ENCODE results near the gene CUL2.
"Not testable (repeated sequence)": the region's sequence is repeated elsewhere in the genome, so short reads cannot be mapped to it uniquely, and the experiment has no call there.

DNA sequence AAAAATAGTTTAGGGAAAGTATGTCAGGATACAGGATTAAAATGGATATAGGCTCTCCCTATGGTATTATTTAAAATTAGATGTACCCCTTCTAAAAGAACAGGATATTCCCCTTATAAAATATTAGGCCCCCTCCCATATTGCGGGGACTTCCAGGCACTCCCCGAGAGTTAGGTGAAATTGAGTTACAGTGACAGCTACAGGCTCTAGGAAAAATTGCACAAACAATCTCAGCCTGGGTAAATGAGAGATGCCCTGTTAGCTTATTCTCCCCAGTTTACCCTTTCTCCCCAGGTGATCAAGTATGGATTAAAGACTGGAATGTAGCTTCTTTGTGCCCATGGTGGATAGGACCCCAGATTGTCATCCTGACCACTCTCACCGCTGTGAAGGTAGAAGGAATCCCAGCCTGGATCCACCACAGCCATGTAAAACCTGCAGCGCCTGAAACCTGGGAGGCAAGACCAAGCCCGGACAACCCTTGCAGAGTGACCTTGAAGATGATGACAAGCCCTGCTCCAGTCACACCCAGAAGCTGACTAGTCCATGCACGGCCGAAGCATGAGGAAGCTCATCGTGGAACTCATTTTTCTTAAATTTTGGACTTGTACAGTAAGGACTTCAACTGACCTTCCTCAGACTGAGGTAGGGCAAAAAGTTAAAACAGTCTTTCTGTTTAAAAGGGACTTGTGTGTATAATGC, 115.6 kb downstream of the CUL2 start:
- TF ChIP-seq, protein P1, sequence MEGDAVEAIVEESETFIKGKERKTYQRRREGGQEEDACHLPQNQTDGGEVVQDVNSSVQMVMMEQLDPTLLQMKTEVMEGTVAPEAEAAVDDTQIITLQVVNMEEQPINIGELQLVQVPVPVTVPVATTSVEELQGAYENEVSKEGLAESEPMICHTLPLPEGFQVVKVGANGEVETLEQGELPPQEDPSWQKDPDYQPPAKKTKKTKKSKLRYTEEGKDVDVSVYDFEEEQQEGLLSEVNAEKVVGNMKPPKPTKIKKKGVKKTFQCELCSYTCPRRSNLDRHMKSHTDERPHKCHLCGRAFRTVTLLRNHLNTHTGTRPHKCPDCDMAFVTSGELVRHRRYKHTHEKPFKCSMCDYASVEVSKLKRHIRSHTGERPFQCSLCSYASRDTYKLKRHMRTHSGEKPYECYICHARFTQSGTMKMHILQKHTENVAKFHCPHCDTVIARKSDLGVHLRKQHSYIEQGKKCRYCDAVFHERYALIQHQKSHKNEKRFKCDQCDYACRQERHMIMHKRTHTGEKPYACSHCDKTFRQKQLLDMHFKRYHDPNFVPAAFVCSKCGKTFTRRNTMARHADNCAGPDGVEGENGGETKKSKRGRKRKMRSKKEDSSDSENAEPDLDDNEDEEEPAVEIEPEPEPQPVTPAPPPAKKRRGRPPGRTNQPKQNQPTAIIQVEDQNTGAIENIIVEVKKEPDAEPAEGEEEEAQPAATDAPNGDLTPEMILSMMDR (conservative IDR thresholded peaks at IDR 0.05; ENCODE audit: low read depth, low read length) = 0 out of 2 replicates have a peak, but pooled peaks have one; percentile 2
- TF ChIP-seq POLR2A, SMC3, CEBPB, CHD1, FOS, BHLHE40, RFX5 (IDR thresholded peaks at IDR 0.05; ENCODE audit: low read depth, low read length): not testable (repeated sequence)
- TF ChIP-seq, protein P2, sequence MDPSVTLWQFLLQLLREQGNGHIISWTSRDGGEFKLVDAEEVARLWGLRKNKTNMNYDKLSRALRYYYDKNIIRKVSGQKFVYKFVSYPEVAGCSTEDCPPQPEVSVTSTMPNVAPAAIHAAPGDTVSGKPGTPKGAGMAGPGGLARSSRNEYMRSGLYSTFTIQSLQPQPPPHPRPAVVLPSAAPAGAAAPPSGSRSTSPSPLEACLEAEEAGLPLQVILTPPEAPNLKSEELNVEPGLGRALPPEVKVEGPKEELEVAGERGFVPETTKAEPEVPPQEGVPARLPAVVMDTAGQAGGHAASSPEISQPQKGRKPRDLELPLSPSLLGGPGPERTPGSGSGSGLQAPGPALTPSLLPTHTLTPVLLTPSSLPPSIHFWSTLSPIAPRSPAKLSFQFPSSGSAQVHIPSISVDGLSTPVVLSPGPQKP (IDR thresholded peaks at IDR 0.05; ENCODE audit: borderline replicate concordance, low read depth, low read length) = not testable (repeated sequence)

Measured in IMR-90 (cell line).